Smooth muscle cell (in vitro differentiated cells): ENCODE data around the gene CAMKMT. TPM values are rescaled to one million over a fixed set of nuclear protein-coding genes. Genes with fewer than 3 reads are reported as not detected.

Experiments used
- DNase-seq: peaks from one replicate; lab custom pipeline; 2025; ENCODE audit not compliant: unreplicated experiment; lab: John Stamatoyannopoulos, UW
- H2AFZ ChIP-seq: fragments of 200-600 bp; sonication (generic); 2 replicates; pipeline ENCODE4 v1.6.0; 2016; ENCODE audit warnings: antibody characterized with exemption, low read depth, mild to moderate bottlenecking
- H3F3A ChIP-seq: fragments of 200-600 bp; sonication (generic); 2 replicates; pipeline ENCODE4 v1.6.0; 2017; ENCODE audit warnings: antibody characterized with exemption, low read depth
- H3K27ac ChIP-seq: fragments of 200-600 bp; sonication (generic); 2 replicates; pipeline ENCODE4 v1.5.1; 2016; ENCODE audit warnings: low read depth, mild to moderate bottlenecking
- H3K27me3 ChIP-seq: fragments of 200-600 bp; sonication (generic); 2 replicates; pipeline ENCODE4 v1.6.1; 2016; ENCODE audit warnings: low read depth, mild to moderate bottlenecking
- H3K36me3 ChIP-seq: fragments of 200-600 bp; sonication (generic); 2 replicates; pipeline ENCODE4 v1.5.1; 2016; ENCODE audit warnings: low read depth
- H3K4me1 ChIP-seq: fragments of 200-600 bp; sonication (generic); 2 replicates; pipeline ENCODE4 v1.5.1; 2016; ENCODE audit warnings: low read depth
- H3K4me2 ChIP-seq: fragments of 200-600 bp; sonication (generic); 2 replicates; pipeline ENCODE4 v1.6.0; 2016; ENCODE audit warnings: mild to moderate bottlenecking
- H3K4me3 ChIP-seq: fragments of 200-600 bp; sonication (generic); 2 replicates; pipeline ENCODE4 v1.5.1; 2016; ENCODE audit warnings: mild to moderate bottlenecking
- H3K79me2 ChIP-seq: fragments of 200-600 bp; sonication (generic); 2 replicates; pipeline ENCODE4 v1.6.0; 2016; ENCODE audit warnings: low read depth, mild to moderate bottlenecking
- H3K9ac ChIP-seq: fragments of 200-600 bp; sonication (generic); 2 replicates; pipeline ENCODE4 v1.6.0; 2016; ENCODE audit warnings: low read depth
- H3K9me3 ChIP-seq: fragments of 200-600 bp; sonication (generic); replicated peaks from 2 replicates; pipeline ENCODE4 v1.5.1; 2016; ENCODE audit warnings: low read depth
- H4K20me1 ChIP-seq: fragments of 200-600 bp; sonication (generic); 2 replicates; pipeline ENCODE4 v1.6.0; 2016; ENCODE audit warnings: low read depth
- CTCF ChIP-seq: fragments of 200-600 bp; sonication (generic); IDR thresholded peaks from 2 replicates; pipeline ENCODE4 v1.5.1; 2017; ENCODE audit warnings: borderline replicate concordance, mild to moderate bottlenecking, antibody characterized with exemption; ENCODE audit not compliant: insufficient read depth, poor library complexity, severe bottlenecking
- WGBS: methylation state at CpG from one replicate; pipeline ENCODE4 v1.1.7; 2016; ENCODE audit warnings: low lambda C conversion rate; 5-methylcytosine and 5-hydroxymethylcytosine counted together
- polyA plus RNA-seq: library from polyadenylated mRNA; unstranded; fragments of >200 nt; fragmentation: Nextera tagmentation; extraction: Ambion mirVana; gene quantifications from 2 replicates; pipeline ENCODE4 v1.2.1, GENCODE V29; 2016
- total RNA-seq: library from RNA; depleted of rRNA; stranded (reverse); fragments of >200 nt; gene quantifications from 2 replicates; pipeline ENCODE4 v1.2.3, GENCODE V29; 2014

CAMKMT gene
- total and polyA plus RNA-seq, 2 experiments from 2014 or later: 7.2 to 7.6 TPM

- H3K4me2 ChIP-seq: no peak overlapping the region
- H3K4me3 ChIP-seq: no peak overlapping the region
- TF ChIP-seq CTCF: no peak
- no peaks in the 10 kb centered on the region for H3F3A ChIP-seq
- no peaks in the 10 kb centered on the region for H3K27me3 ChIP-seq
- 90% methylated on average over 13 of the region's 13 CpGs for WGBS
- H3K9me3 ChIP-seq: no peaks in the 10 kb centered on the region
- H3K36me3 ChIP-seq: peaks cover 13% of the 10 kb centered on the region
- no peak overlapping the region for H2AFZ ChIP-seq
- H3K4me1 ChIP-seq: peaks cover 16% of the 10 kb centered on the region
- H3K27ac ChIP-seq: no peak overlapping the region
- H3K9ac ChIP-seq: no peak overlapping the region
- H3K79me2 ChIP-seq: no peaks in the 10 kb centered on the region
- no peaks in the 10 kb centered on the region for H4K20me1 ChIP-seq
- no peak for DNase-seq
Observed at GRCh38 chr2:44326548-44327264, 35.0 kb upstream of the CAMKMT start.

- peaks cover 19% of the 10 kb centered on the region for H3K4me1 ChIP-seq
- H3K4me2 ChIP-seq: no peak overlapping the region
- H3K9ac ChIP-seq: no peak overlapping the region
- WGBS: 98% methylated on average over 2 of the region's 2 CpGs
- no peak overlapping the region for H3K27ac ChIP-seq
- TF ChIP-seq CTCF: no peak
- no peaks in the 10 kb centered on the region for H3K27me3 ChIP-seq
- H3K79me2 ChIP-seq: no peaks in the 10 kb centered on the region
- peaks cover 16% of the 10 kb centered on the region for H4K20me1 ChIP-seq
- H3K9me3 ChIP-seq: no peaks in the 10 kb centered on the region
- H2AFZ ChIP-seq: no peak overlapping the region
- H3K36me3 ChIP-seq: no peaks in the 10 kb centered on the region
- DNase-seq: no peak
- H3F3A ChIP-seq: no peaks in the 10 kb centered on the region
- H3K4me3 ChIP-seq: no peak overlapping the region
Observed at GRCh38 chr2:44328750-44329149, 33.0 kb upstream of the CAMKMT start.

- H3K36me3 ChIP-seq: no peaks in the 10 kb centered on the region
- H3K79me2 ChIP-seq: no peaks in the 10 kb centered on the region
- no peaks in the 10 kb centered on the region for H3K9me3 ChIP-seq
- WGBS: 93% methylated on average over 2 of the region's 2 CpGs
- H3K27me3 ChIP-seq: no peaks in the 10 kb centered on the region
- no peak overlapping the region for H2AFZ ChIP-seq
- H3K9ac ChIP-seq: no peak overlapping the region
- no peaks in the 10 kb centered on the region for H3F3A ChIP-seq
- H3K4me2 ChIP-seq: no peak overlapping the region
- no peak overlapping the region for H3K4me3 ChIP-seq
- no peak for TF ChIP-seq CTCF
- peaks cover 23% of the 10 kb centered on the region for H3K4me1 ChIP-seq
- H3K27ac ChIP-seq: no peak overlapping the region
- DNase-seq: no peak
- peaks cover 22% of the 10 kb centered on the region for H4K20me1 ChIP-seq
Observed at GRCh38 chr2:44329343-44329742, 32.4 kb upstream of the CAMKMT start.

GRCh38 chr2:44330801-44331200 is 30.9 kb upstream of the CAMKMT start:
- no peaks in the 10 kb centered on the region for H3K27me3 ChIP-seq
- no peak for DNase-seq
- H3K27ac ChIP-seq: no peak overlapping the region
- WGBS: 100% methylated on average over 1 of the region's 1 CpG
- no peak overlapping the region for H3K4me3 ChIP-seq
- H4K20me1 ChIP-seq: peaks cover 37% of the 10 kb centered on the region
- no peaks in the 10 kb centered on the region for H3K36me3 ChIP-seq
- no peak for TF ChIP-seq CTCF
- H3K9me3 ChIP-seq: no peaks in the 10 kb centered on the region
- H3K9ac ChIP-seq: no peak overlapping the region
- no peak overlapping the region for H2AFZ ChIP-seq
- peaks cover 23% of the 10 kb centered on the region for H3K4me1 ChIP-seq
- no peaks in the 10 kb centered on the region for H3K79me2 ChIP-seq
- no peaks in the 10 kb centered on the region for H3F3A ChIP-seq
- H3K4me2 ChIP-seq: no peak overlapping the region
